Activated CD4-positive, alpha-beta T cell treated with anti-CD3 and anti-CD28 coated beads for 24 hours (primary cell): ENCODE measurements around the gene ZNF865.
A peak's percentile ranks its signal among the peaks of the same experiment; 100 is the strongest.

Source experiments
- DNase-seq, 2 donors: peaks; one replicate each; pipeline ENCODE4 v3.0.0-alpha.2; 2020; ENCODE audit warnings: low read depth in 2 of 2

Gene ZNF865

GRCh38 chr19:55623561-55623960 lies 18.1 kb downstream of the ZNF865 start:
- DNase-seq = no peak

- DNase-seq = peak; percentile 91 to 96
Observed at GRCh38 chr19:55624109-55625003, 18.9 kb downstream of the ZNF865 start, which contains the start of gene ZNF784. Gene ZNF784 (minus strand): TSS chr19:55624566. CDS start chr19:55624561, 5 bp downstream.

DNA sequence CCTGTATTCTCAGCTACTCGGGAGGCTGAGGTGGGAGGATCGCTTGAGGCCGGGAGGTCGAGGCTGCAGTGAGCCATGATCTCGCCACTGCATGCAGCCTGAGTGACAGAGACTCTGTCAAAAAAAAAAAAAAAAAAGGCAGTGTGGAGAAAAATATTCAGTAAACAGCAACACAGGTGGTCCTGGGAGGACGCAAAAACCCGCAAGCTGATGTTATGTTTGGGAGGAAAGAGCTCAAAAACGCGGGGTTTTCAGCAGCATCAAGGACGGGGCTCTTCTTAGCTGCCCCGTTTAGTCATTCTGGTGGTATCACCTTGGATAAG lies 19.5 kb downstream of the ZNF865 start:
- no peak for DNase-seq

GRCh38 chr19:55626350-55626749 lies 20.9 kb downstream of the ZNF865 start:
- DNase-seq = peak in 1 of 2 donors; percentile 31

- DNase-seq = peak; percentile 76 to 93
Observed at GRCh38 chr19:55632463-55632834, 27.0 kb downstream of the ZNF865 start.

DNA sequence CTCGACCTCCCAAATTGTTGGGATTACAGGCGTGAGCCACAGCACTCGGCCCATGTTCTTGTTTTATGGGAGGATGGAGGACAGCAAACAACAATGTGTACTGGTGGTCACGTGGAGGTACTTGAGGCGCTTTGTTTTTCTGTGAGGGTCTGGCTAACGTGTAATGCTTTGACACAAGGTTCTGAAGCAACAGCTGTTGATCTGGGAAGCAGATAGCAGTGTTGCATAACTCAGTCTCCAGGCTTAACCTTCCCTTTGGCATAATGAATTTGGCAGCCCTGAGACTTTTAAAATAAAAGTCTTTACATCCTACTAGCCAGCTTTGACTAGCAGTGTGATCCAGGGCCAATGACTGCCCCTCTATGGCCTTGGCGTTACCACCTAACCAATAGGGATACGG lies 28.4 kb downstream of the ZNF865 start:
- DNase-seq = no peak

DNA sequence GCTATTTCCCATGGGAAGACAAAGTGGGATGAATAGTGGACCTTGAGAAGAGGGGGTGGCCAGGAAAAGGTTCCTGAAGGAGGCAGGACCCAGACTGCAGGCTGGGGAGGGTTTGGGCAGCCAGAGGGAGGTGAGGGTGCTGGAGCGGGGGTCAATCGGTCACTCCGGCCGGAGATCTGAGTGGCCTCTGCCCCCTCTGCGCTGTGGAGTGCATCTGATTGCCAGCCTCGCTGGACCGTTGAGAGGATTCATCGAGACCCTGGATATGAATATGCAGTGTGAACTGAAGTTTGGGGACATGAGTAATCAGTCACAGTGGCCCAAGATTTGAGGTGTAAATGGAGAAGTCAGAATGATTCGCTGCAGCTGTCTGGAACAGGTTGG lies 29.9 kb downstream of the ZNF865 start:
- DNase-seq = no peak

- DNase-seq = no peak
Observed at GRCh38 chr19:55635856-55636440, 30.5 kb downstream of the ZNF865 start.

DNA sequence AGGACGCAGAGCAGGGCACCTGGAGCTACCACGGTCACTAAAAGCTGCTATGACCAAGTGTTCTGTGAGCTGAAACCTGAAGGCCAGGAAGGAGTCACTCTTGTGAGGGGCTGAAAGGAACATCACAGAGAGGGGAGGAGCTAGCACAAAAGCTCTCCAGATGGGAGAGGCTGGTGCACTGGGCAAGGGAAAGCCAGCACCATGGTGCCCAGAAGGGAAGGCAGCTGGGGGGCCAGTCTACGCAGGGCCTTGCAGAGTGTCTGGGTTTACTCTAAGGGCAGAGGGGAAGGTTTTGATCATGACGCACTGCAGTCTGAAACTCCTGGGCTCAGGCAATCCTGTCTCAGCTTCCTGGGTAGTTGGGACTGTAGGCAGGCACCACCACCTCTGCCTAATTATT lies 31.3 kb downstream of the ZNF865 start:
- no peak for DNase-seq

GRCh38 chr19:55637534-55637933 lies 32.1 kb downstream of the ZNF865 start:
- DNase-seq = no peak

- peak in 1 of 2 donors; percentile 40 for DNase-seq
Observed at GRCh38 chr19:55638864-55639359, 33.5 kb downstream of the ZNF865 start.

DNA sequence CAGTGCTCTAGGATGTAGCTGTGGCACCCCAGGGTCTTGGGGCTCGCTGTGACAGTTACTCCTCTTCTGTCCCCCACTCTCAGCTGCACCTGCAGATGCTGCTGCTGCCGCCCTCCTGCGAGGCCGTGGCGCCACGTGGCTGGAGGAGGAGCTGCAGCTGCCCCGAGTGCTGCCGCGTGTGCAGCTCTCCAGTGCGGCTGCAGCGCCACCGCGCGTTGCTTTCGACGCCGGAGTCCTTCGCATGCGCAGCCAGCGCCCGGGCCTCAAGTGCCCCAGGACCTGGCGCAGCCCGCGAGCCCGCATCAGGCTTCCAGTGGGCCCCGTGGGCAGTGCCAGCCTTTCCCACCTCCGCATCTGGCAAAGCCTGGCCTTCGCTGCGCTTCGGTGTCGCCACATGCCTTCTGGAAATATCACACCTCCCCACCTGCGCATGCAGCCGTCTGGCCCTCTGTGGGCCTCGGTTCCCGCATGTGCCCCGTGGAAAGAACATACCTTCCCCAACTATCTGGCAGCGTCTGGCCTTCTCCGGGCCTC lies 34.7 kb downstream of the ZNF865 start:
- DNase-seq = peak in 1 of 2 donors; percentile 54

GRCh38 chr19:55640577-55641425 lies 35.4 kb downstream of the ZNF865 start, which contains the start of gene ZNF580:
Gene ZNF580 (plus strand): TSS chr19:55641002. CDS start chr19:55642509, 1,507 bp downstream.
- DNase-seq = peak in 1 of 2 donors; percentile 61

GRCh38 chr19:55641426-55642152 lies 36.1 kb downstream of the ZNF865 start:
- no peak for DNase-seq

GRCh38 chr19:55642153-55643002 lies 36.9 kb downstream of the ZNF865 start:
- DNase-seq = peak in 1 of 2 donors; percentile 35

DNA sequence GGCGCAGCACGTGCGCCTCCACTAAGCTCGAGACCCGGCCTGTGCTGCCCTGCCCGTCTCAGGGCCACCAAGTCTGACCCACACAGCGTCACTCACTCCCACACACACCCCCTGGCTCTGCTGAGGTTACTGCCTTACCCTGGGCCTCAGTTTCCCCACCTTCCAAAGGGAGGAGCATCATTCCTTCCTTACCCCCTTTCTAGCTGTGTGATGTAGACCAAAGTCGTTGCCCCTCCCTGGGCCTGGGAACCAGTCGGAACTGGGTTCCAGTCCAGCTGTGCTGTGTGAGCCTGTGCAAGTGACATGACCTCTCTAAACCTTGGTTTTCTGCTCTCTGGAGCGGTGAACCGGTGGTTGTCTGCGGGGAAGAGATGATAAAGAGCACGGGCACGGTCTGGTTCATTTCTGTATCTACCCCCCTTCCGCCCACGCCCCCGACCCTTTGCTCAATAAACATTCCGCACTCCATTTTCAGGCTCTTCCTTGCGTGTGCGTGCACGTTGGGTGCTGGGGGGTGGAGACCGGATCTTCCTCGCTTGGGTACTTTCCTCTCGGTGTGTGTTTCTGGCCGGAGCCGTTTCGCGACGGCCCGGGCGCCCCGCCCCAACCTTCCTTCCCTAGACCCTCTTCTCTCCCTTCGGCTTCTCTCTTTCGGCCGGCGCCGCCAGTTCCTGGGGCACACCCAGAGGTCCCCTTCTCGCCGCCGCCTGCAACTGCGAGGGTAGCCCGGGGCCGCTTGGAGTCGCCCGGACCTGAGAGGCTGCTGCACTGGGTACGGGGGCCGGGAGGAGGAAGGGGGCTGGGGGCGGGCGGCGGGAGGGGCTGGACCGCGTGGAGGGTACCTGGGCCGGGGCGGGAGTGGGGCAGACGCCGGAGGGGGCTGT lies 37.8 kb downstream of the ZNF865 start, which contains the start of gene ZNF581:
ZNF581 (plus strand) TSS at position 647 of the 884 bp plus-strand sequence. CDS start 923 bp downstream, outside the sequence.
- peak; percentile 72 to 79 for DNase-seq

DNA sequence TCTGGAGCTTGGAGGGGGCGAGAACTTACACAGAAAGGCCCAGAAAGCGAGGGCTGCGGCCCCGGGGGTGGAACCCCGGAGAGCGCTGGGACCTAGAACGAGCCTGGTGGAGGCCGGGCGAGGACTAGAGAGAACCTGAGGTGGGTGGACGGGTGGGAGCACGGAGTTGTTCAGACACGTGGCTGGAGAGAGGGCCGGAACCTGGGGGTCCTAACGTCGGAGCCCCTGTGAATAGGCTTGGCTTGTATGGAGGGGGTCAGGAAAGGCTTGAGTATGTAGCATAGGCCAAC lies 38.4 kb downstream of the ZNF865 start:
- DNase-seq = no peak

DNA sequence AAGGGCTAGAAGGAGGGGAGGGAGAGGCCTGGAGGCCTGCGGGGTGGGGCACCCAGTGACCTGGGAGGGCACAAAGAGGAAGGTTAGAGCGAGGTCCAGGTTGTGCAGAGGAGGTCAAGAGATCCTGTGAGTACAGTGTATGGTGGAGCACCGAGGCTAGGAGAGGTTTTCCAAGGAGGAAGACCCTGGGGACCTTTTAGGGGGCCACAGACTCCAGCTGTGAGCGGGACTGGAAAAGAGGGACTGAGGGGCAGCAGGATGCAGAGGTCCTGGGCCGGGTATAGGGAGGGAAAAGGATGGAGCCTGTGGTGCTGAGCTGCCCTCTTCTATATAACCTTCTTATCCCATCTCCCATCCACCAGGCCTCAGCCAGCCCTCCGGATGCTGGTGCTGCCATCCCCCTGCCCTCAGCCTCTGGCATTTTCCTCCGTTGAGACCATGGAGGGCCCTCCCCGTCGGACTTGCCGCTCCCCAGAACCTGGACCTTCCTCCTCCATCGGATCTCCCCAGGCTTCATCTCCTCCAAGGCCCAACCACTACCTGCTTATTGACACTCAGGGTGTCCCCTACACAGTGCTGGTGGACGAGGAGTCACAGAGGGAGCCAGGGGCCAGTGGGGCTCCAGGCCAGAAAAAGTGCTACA lies 38.9 kb downstream of the ZNF865 start:
- DNase-seq = no peak
